Panc1 (cell line): ENCODE results near the gene INSIG2. TPM values are rescaled to one million over a fixed set of nuclear protein-coding genes. Genes with fewer than 3 reads are reported as not detected.

Source experiments
- ATAC-seq: fragments of 200-7000 bp; cut with Tn5 transposase; 2 replicates; pipeline ENCODE4 v1.9.1; 2020; ENCODE audit warnings: mild to moderate bottlenecking, moderate library complexity
- BruUV-seq: library from RNA; stranded (reverse); fragments of 400-500 nt; replicated peaks from 2 replicates; lab custom pipeline; 2021; lab: Mats Ljungman, UMichigan
- CTCF ChIA-PET: fragments of 300-600 bp; sonication (Branson Sonifier 250); formaldehyde crosslinking; loops from one replicate; lab custom pipeline; 2022; ENCODE audit warnings: antibody characterized with exemption; lab: Charles Lee
- POLR2A ChIA-PET: fragments of 300-600 bp; sonication (Branson Sonifier 250); formaldehyde crosslinking; loops from one replicate; lab custom pipeline; 2022; ENCODE audit warnings: antibody characterized with exemption; lab: Charles Lee
- DNase-seq: peaks from one replicate; pipeline ENCODE4 v3.0.0-alpha.2; 2010; ENCODE audit warnings: low read depth, low spot score
- H3K27ac ChIP-seq: 2 replicates; pipeline ENCODE4 v1.5.1; 2011; ENCODE audit warnings: mild to moderate bottlenecking, low read length, inconsistent platforms
- H3K27me3 ChIP-seq: fragments of 200-500 bp; sonication (Bioruptor generic); 2 replicates; pipeline ENCODE4 v1.6.0; 2014; ENCODE audit warnings: low read length, inconsistent platforms; ENCODE audit not compliant: control insufficient read depth, insufficient read depth
- H3K36me3 ChIP-seq: fragments of 200-500 bp; sonication (Bioruptor generic); 2 replicates; pipeline ENCODE4 v1.5.1; 2014; ENCODE audit warnings: inconsistent platforms, mild to moderate bottlenecking, low read length, moderate library complexity; ENCODE audit not compliant: control insufficient read depth, insufficient read depth
- H3K4me1 ChIP-seq: 2 replicates; pipeline ENCODE4 v1.5.1; 2011; ENCODE audit warnings: inconsistent platforms, mild to moderate bottlenecking, low read length, moderate library complexity; ENCODE audit not compliant: control insufficient read depth, insufficient read depth
- H3K4me3 ChIP-seq, 2 experiments: 2 replicates each; pipeline ENCODE4 v1.5.1; 2011 to 2012; ENCODE audit warnings: low read depth in 2 of 2, low read length in 2 of 2, mild to moderate bottlenecking in 2 of 2, inconsistent platforms in 1 of 2, moderate library complexity in 1 of 2
- H3K9me3 ChIP-seq: fragments of 200-500 bp; sonication (Bioruptor generic); 2 replicates; pipeline ENCODE4 v1.5.1; 2014; ENCODE audit warnings: low read depth, mild to moderate bottlenecking, inconsistent platforms, low read length, moderate library complexity; ENCODE audit not compliant: control insufficient read depth, insufficient read depth
- POLR2AphosphoS5 ChIP-seq: IDR thresholded peaks from 2 replicates; pipeline ENCODE4 v1.6.1; 2012; ENCODE audit warnings: mild to moderate bottlenecking, low read depth, low read length, moderate library complexity
- SIN3A ChIP-seq: IDR thresholded peaks from 2 replicates; pipeline ENCODE4 v1.6.1; 2012; ENCODE audit warnings: low read depth, mild to moderate bottlenecking, low read length, moderate library complexity, borderline replicate concordance; ENCODE audit not compliant: insufficient read depth
- TCF7L2 ChIP-seq: IDR thresholded peaks from 2 replicates; pipeline ENCODE4 v1.6.1; 2011; ENCODE audit warnings: mild to moderate bottlenecking, low read depth, low read length, inconsistent platforms
- in situ Hi-C: cut with HindIII; loops from 2 replicates; pipeline ENCODE4 v1.10.0; 2016; ENCODE audit warnings: low sequenced_read_pairs, low pct_unique_long_range_greater_than_20kb
- intact Hi-C: fragments of 100-400 bp; cut with micrococcal nuclease; formaldehyde crosslinking; loops from one replicate; pipeline ENCODE4 v1.10.0; 2022; ENCODE audit not compliant: unreplicated experiment
- total RNA-seq: library from RNA; stranded (reverse); gene quantifications from one replicate; pipeline ENCODE4 v1.2.1, GENCODE V29; 2021; ENCODE audit not compliant: unreplicated experiment
- TF ChIP-seq, protein P1 (sequence below), 2 experiments: IDR thresholded peaks; 2 replicates each; pipeline ENCODE4 v1.6.1; 2011 to 2012; ENCODE audit warnings: low read depth in 2 of 2, control low read depth in 1 of 2, low read length in 1 of 2, mild to moderate bottlenecking in 1 of 2, moderate library complexity in 1 of 2; ENCODE audit not compliant: insufficient read depth in 1 of 2
- TF ChIP-seq, protein P2 (sequence below): fragments of 450-650 bp; IDR thresholded peaks from 2 replicates; pipeline ENCODE4 v1.5.1; 2017; ENCODE audit warnings: mild to moderate bottlenecking

The INSIG2 gene
- total RNA-seq, 1 experiment from 2014 or later, result 9.9 TPM

- ATAC-seq, result no peak
Observed at GRCh38 chr2:118047380-118047826, 40.9 kb upstream of the INSIG2 start.

DNA sequence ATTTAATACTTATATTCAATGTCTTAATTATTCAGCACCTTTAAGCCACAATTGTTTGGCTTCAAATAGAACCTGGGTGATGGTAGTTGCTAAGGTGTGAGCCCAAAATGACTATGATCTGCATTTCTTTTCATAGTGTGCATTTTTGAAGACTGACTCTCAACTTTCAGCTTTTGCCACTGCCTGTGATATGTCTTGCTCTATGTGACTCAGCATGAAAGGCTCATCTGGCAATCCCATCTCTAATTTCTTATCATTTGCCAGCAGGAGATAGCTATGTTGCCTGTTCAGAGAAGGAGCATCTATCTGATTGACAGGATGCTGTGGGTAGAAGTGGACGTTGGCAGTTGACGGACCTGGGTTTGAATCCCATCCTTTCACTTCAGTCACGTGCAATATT lies 39.9 kb upstream of the INSIG2 start:
- ATAC-seq, result no peak
- no TSS peak for BruUV-seq
- H3K36me3 ChIP-seq, result no peaks in the 10 kb centered on the region
- intact Hi-C loops, result loop anchor here (5.0 to 10.0 kb wide), 4 partner anchors 139 to 814 kb away; no protein-coding TSS in a partner anchor
- H3K27me3 ChIP-seq, result peaks cover 13% of the 10 kb centered on the region; the same call in 1 of the 2 replicates
- in situ Hi-C loops, result no loop called here
- POLR2A ChIA-PET, result no interaction called here
- CTCF ChIA-PET, result no interaction called here
- no peak overlapping the region for H3K4me3 ChIP-seq
- TF ChIP-seq SIN3A (no peak), TCF7L2 (no peak), POLR2AphosphoS5 (no peak)
- TF ChIP-seq, protein P1, sequence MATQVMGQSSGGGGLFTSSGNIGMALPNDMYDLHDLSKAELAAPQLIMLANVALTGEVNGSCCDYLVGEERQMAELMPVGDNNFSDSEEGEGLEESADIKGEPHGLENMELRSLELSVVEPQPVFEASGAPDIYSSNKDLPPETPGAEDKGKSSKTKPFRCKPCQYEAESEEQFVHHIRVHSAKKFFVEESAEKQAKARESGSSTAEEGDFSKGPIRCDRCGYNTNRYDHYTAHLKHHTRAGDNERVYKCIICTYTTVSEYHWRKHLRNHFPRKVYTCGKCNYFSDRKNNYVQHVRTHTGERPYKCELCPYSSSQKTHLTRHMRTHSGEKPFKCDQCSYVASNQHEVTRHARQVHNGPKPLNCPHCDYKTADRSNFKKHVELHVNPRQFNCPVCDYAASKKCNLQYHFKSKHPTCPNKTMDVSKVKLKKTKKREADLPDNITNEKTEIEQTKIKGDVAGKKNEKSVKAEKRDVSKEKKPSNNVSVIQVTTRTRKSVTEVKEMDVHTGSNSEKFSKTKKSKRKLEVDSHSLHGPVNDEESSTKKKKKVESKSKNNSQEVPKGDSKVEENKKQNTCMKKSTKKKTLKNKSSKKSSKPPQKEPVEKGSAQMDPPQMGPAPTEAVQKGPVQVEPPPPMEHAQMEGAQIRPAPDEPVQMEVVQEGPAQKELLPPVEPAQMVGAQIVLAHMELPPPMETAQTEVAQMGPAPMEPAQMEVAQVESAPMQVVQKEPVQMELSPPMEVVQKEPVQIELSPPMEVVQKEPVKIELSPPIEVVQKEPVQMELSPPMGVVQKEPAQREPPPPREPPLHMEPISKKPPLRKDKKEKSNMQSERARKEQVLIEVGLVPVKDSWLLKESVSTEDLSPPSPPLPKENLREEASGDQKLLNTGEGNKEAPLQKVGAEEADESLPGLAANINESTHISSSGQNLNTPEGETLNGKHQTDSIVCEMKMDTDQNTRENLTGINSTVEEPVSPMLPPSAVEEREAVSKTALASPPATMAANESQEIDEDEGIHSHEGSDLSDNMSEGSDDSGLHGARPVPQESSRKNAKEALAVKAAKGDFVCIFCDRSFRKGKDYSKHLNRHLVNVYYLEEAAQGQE (IDR thresholded peaks at IDR 0.05; ENCODE audit: insufficient read depth in 1 of 2, low read depth in 2 of 2, low read length in 1 of 2), result no peak
- TF ChIP-seq, protein P2, sequence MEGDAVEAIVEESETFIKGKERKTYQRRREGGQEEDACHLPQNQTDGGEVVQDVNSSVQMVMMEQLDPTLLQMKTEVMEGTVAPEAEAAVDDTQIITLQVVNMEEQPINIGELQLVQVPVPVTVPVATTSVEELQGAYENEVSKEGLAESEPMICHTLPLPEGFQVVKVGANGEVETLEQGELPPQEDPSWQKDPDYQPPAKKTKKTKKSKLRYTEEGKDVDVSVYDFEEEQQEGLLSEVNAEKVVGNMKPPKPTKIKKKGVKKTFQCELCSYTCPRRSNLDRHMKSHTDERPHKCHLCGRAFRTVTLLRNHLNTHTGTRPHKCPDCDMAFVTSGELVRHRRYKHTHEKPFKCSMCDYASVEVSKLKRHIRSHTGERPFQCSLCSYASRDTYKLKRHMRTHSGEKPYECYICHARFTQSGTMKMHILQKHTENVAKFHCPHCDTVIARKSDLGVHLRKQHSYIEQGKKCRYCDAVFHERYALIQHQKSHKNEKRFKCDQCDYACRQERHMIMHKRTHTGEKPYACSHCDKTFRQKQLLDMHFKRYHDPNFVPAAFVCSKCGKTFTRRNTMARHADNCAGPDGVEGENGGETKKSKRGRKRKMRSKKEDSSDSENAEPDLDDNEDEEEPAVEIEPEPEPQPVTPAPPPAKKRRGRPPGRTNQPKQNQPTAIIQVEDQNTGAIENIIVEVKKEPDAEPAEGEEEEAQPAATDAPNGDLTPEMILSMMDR, result no peak
- 0 out of 2 replicates have a peak, but pooled peaks cover 2% of the 10 kb centered on the region for H3K4me1 ChIP-seq
- H3K27ac ChIP-seq, result no peak overlapping the region
- H3K9me3 ChIP-seq, result no peaks in the 10 kb centered on the region
- DNase-seq, result no peak

More at GRCh38 chr2:118047380-118047826, 40.9 kb upstream of the INSIG2 start:
- Histone ChIP-seq H3K27me3 (peaks cover 6% of the 10 kb centered on the region; the same call in 1 of the 2 replicates), H3K4me3 (no peak overlapping the region), H3K27ac (no peak overlapping the region), H3K9me3 (no peaks in the 10 kb centered on the region), H3K36me3 (no peaks in the 10 kb centered on the region), H3K4me1 (0 out of 2 replicates have a peak, but pooled peaks cover 2% of the 10 kb centered on the region)
- TF ChIP-seq POLR2AphosphoS5, result no peak
- TF ChIP-seq, protein P2, result no peak
- TF ChIP-seq TCF7L2, result no peak
- TF ChIP-seq SIN3A, result no peak
- TF ChIP-seq, protein P1 (IDR thresholded peaks at IDR 0.05; ENCODE audit: insufficient read depth in 1 of 2, low read depth in 2 of 2, low read length in 1 of 2), result no peak
- CTCF ChIA-PET, result interaction anchor here (0.9 to 1.2 kb wide), 2 partner anchors 15 to 808 kb away, joined by 3 to 4 read pairs; no protein-coding TSS in a partner anchor
- BruUV-seq, result no TSS peak
- POLR2A ChIA-PET, result no interaction called here
- DNase-seq, result no peak
- in situ Hi-C loops, result no loop called here
- intact Hi-C loops, result loop anchor here (5.0 to 10.0 kb wide), 4 partner anchors 140 to 815 kb away; no protein-coding TSS in a partner anchor
